ENCODE results near the gene SLC46A3.
A peak's percentile ranks its signal among the peaks of the same experiment; 100 is the strongest.

The SLC46A3 gene

DNA sequence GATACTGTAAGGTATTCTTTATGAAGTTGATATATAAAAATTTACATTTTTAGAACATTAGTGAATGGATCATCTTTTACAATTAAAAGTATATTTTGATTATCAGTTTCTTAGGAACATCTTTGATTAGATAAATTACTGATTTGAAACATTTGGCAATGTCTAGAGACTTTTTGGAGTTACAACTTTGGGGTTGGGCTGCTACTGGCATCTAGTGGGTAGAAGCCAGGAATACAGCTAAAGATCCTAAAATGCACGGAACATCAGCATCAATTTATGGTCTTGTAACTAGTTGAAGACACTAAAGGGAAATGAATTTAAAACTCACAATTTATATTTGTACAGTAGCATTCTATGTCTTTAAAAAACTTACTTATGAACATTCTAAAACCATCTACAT lies 40.0 kb downstream of the SLC46A3 start:
- no peak for DNase-seq

DNA sequence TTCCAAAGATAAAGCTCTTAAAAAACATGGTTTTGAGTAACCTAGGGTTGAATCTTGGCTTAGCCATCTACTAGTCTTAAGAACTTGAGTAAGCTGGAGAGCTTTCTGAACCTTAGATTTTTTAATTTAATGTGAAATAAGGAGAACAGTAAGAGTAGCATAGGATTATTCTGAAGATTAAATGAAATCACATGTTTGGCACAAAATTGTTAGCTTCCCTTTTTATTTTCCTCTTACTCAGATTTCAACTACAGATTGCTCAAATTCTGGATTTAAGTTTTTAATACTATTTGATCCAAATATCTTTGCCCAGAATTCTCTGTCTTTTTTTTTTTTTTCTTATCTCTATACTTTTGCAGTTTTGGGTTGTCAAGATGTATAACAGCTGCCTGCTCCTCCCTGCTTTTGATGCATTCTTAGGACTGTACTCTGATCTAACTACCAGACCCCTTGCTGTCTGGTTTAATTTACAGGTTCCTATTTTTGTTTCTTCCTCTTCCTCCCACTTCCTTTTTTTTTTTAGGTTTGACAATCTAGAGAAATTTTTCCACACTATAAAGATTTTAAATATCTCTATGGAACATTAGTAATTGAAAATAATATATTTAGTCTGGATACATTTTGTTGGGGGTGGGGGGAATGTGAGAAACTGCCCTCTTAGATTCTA lies 47.5 kb downstream of the SLC46A3 start:
- no peak for DNase-seq

DNA sequence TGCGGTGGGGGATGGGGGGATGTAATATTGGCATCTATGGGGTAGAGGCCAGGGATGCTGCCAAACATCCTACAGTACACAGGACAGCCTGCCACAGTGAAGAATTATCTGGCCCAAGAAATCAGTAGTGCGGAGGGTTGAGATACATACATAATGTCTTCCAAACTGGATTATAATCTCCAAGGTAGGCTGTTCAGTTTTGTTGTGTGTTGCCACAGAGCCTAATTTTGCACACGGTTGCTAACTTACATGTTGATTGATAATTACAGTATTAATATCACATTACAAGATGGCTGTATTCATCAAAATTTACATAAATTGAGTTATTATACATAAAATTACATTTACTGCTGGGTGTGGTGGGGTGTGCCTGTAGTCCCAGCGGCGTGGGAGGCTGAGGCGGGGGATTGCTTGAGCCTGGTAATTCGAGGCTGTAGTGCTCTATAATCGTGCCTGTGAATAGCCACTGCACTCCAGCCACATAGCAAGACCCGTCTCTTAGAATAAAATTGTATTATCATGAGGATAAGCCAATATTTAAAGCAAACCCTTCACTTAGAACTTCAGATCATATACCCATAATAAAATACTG lies 51.8 kb downstream of the SLC46A3 start:
- no peak for DNase-seq

DNA sequence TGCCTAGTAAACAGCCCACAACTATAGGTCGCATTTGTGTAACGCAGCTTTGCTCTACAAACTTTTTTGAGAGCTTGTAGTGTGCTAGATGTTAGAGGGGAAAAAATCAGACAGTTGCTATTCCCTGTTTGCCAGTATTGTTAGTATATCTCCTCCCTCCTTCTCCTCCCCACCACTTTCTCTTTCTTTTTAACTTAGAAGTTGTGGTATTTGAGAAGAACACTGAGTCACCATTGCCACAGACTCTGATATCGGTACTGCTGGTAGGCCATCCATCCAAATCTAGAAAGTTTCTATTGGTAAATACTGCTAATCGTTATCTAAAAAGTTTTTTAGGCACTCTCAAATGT lies 59.2 kb downstream of the SLC46A3 start:
- peak; percentile 58 for DNase-seq

DNA sequence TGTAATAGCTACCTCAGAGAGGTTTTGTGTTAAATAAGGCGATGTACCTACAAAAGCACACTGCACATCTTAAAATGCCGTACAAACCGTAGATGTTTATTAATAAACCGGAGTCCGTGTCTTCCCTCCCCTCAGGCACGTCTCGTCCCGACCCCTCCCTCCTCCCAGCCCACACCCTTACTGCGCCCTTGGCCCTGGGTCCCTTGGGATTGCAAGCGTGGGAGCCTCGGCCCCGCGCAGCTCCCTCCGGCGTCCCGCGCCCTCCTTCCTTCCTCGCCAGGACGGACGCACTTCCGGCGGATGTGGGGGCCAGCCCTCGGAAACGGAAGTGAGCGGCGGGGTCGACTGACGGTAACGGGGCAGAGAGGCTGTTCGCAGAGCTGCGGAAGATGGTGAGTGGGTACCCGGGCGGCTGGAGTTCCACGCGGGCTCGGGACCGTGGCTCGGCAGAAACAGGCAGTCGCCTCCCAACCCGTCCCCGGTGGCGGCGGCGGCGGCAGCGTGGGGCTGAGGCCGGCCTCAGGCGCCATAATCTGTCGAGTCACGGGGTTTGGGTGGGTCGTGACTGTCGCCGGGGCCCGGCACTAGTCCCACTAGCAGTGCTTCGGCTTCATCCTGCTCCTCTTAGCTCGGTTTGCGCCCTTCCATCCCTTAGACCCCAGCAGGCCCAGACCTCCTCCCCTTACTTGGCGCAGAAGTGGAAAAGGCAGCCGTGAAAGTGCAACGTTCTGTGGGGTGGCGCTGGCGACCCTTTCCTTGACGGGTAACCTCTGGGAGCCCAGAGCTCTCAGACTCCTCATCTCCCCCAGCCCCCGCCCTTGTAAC lies 59.8 kb downstream of the SLC46A3 start, which contains the start of gene POMP:
TSS of gene POMP (plus strand) at position 335 of the 825 bp plus-strand sequence. CDS start at position 390, 55 bp downstream.
- DNase-seq: peak; percentile 86

DNA sequence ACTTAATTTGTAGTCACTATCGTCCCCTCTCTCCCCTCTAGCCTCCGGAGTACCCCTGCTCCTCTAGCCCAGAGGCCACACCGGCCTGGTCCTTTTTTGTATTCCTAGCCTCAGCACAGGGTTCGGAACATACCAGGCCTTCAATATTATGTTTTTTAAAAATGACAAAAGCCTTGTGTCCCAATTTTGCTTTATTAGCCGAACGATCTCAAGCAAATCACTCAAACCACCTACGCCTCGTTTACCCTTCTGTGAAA lies 60.3 kb downstream of the SLC46A3 start:
- DNase-seq: no peak

DNA sequence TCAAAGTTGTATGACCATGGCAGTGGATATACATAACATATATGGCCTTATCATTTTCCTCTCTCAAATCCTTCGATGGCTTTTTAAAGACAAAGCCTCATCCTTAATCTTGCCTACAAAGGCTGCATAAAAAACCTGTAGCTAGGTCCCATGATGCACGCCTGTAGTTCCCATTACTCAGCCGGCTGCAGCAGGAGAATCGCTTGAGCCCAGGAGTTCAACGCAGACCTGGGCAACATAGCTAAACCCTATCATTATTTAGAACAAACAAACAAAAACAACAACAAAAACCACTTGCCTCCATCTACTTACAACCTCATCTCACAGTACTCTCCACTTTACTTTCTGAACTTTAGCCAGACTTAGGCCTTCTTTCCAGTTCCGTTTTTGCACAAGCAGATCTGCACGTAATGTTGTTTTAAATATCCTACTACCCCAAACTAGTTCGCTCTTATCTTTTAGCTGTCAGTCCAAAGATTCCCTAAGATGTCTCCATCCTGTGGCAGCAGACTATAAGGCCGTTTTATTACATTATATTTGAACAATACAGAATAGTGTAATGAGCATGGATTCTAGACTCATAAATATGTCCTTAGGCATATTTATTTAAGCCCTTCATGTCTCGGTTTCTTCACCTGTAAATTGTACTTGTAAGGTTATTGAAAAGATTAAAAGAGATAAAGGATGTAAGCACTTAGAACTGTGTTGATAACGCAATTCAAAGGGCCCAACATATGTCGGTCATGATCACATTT lies 60.8 kb downstream of the SLC46A3 start:
- DNase-seq: no peak

DNA sequence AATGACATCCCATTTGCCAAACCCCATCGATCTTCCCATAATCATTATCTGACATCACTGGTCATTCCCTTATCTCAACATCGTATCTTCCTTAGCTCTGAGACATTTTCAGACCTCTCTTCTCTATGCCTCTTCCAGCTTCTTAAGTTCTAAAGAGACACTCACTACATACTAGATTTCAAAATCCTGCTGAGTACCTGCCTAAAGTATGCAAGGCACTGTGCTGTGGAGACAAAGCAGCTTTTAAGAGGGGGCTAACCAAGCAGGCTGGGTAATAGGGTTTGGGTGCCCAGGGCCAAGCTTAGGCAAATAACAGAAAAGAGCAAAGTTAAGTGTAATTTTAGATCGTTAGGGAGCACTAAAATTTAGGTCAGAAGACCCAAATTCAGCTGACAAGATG lies 63.2 kb downstream of the SLC46A3 start:
- no peak for DNase-seq

DNA sequence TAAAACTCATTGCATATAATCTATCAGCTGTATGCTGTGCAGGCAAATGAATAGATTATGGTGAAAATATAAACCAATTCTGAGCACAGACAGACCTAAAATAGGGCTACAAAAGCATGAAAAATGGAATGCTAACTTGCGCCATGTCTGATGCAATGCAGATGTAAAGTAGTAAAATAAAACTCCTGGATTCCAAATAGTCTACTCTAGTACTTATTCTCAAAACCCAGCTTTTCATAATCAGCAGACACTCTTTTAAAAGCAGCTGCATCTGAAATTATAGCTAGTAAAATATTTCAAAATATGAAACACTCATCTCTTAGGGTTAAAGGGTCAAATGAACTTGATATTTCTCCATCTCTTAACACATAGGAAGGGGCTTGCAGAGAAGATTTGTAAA lies 64.5 kb downstream of the SLC46A3 start:
- DNase-seq: no peak

DNA sequence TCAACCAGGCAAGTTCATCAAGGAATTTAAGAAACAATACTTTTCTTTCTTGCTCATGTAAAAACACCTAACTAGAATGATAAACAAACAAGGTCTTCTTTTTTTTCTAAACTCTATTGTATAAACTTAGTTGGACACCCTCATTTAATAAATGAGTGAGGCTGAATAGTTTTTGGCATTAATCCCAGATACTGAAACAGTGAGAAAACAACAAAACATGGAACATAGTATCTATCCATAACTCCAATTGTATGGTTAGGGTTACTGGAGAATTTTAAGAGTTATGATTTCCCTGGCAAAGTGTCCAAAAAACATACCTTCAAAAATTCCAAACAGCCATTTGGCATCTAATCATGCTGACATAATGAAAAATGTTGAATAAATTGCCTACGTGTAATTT lies 65.7 kb downstream of the SLC46A3 start:
- DNase-seq: no peak

DNA sequence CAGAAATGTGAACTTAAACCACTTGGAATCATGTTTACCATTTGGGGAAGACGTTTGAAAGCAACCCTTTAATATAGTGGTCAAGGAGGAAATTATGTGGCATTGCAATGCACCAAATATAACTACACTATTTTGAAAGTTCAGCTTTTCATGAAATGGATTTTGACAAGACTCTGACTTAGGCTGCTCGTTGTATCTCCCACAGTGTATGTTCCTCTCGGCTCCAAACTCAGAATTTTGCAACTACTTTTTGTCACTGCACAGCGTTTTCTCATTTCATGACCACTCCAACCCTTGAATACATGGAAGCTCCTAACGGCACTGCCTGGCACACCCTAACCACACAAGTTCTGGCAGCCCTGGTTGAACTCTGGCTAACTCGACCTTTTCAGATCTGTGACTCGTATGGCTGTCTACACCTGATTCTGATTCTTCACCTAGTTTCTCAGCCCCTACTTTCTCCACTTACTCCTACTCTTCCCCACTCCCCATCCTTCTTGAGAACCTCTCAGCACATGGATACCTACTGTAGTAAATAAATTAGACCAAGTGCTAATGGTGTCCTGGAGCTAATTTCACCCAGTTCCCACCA lies 66.9 kb downstream of the SLC46A3 start:
- no peak for DNase-seq

DNA sequence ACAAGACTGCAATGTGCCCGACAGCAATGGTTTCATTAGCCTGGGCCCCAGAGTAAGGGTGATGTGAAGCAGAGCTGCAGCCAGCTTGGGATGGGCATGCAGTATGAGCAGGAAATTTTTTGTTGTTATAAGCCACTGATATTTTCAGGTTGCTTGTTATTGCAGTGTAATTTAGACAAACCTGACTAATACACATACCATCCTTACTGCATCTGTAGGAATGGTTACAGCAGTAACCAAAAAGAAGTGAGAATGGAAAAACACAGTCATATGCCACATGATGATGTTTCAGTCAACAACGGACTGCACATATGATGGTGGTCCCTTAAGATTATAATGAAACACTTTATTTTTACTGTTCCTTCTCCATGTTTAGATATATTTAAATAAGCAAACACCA lies 68.5 kb downstream of the SLC46A3 start:
- DNase-seq: no peak

All from CD4-positive, alpha-beta T cell treated with Interleukin-4 for 4 hours (primary cell).